ENCODE data around the gene GPR42. TPM values are rescaled to one million over a fixed set of nuclear protein-coding genes. Genes with fewer than 3 reads are reported as not detected.

GPR42 gene
- total and polyA plus RNA-seq, 10 of the 15 experiments (the other 5 are each of a cell fraction or from before 2014, with no cell fraction given) = 0.13 TPM; not detected in 9

DNA sequence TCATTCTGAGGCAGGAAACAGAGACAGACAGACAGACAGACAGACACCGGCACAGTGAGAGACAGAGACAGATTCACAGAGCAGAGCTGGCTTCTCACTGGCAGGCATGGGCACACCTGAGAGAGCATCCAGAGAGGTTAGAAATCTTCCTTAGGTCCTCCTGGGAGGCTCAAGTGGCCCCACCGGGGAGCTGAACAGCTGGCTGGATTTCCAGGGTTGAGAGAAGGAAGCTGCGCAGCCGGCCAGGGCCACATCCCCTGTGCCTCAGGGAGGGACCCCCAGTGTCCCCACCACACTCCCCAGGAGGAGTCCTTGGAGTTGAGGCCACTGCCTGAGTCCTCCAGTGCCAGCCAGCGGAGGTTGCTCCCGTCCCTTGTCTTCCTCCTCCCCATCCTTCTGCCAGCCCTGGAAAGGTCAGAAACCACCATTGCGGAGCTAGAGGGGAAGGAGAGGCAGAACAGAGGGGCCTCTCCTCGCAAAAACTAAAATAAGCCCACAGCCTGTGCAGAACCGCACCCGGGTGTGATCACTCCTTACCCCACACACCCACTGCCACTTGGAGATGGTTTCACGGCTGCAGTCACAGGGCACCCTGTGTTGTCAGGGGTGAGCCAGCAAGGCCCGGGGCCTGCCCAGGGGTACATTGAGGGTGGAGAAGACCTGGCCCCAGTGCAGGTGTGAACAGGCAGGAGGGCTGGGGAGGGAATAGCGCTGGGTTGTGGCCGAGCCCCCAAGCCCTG is 8.4 kb upstream of the GPR42 start:
- no peak overlapping the region for H2AFZ ChIP-seq (ENCODE audit: control insufficient read depth, low read depth, low read length)
- BruUV-seq (replicated peaks) = no TSS peak
- CTCF ChIA-PET = interaction anchor here (1.2 kb wide), 1 partner anchor 148 kb away, joined by 3 read pairs; no protein-coding TSS in a partner anchor
- H3K4me3 ChIP-seq = no peak overlapping the region
- H3K79me2 ChIP-seq (ENCODE audit: control insufficient read depth, insufficient read depth, low read length) = no peaks in the 10 kb centered on the region
- no peaks in the 10 kb centered on the region for H4K20me1 ChIP-seq (ENCODE audit: control insufficient read depth, insufficient read depth)
- SMC1A ChIA-PET (ENCODE audit: uncharacterized antibody, unreplicated experiment) = interaction anchor here (1.1 to 1.7 kb wide), 3 partner anchors 14 to 57 kb away, joined by 3 to 6 read pairs (median 5); no protein-coding TSS in a partner anchor
- no peaks in the 10 kb centered on the region for H3K9me3 ChIP-seq (replicated peaks; ENCODE audit: control insufficient read depth, insufficient read depth, low read length)
- H3K27me3 ChIP-seq (replicated peaks in 1 of 2; ENCODE audit: control insufficient read depth in 2 of 2, insufficient read depth in 2 of 2, low read length in 1 of 2) = 0 out of 4 replicates have a peak, but pooled peaks cover 0 to 2% of the 10 kb centered on the region in 2 experiments
- in situ Hi-C loops (cut with MboI) (no loop called here), intact Hi-C loops (cut with micrococcal nuclease; ENCODE audit: unreplicated experiment) (no loop called here)
- H3K36me3 ChIP-seq (ENCODE audit: control insufficient read depth in 2 of 2, insufficient read depth in 2 of 2, low read length in 1 of 2) = no peaks in the 10 kb centered on the region
- H3K4me2 ChIP-seq (ENCODE audit: control insufficient read depth, insufficient read depth) = no peak overlapping the region
- peaks cover 5% of the 10 kb centered on the region for H3K4me1 ChIP-seq (ENCODE audit: control insufficient read depth, insufficient read depth, low read length)
- RAD21 ChIA-PET (ENCODE audit: unreplicated experiment) = interaction anchor here (0.6 to 2.1 kb wide), 4 partner anchors 9 to 221 kb away, joined by 3 to 7 read pairs (median 4); no protein-coding TSS in a partner anchor
- no peak overlapping the region for H3K27ac ChIP-seq (ENCODE audit: control insufficient read depth, insufficient read depth)
- ATAC-seq (0 out of 3 replicates have a peak, but pooled peaks have one; percentile 14), FAIRE-seq (no peak), DNase-seq (ENCODE audit: low read depth, low spot score) (no peak)
- H3K9ac ChIP-seq (ENCODE audit: control insufficient read depth, insufficient read depth, low read length) = no peak overlapping the region
- POLR2A ChIA-PET = no interaction called here
- 49% methylated on average over 14 of the region's 14 CpGs for WGBS (ENCODE audit: insufficient coverage, insufficient replicate concordance, low lambda C conversion rate, missing lambda C conversion rate)
- TF ChIP-seq SIN3A (IDR thresholded peaks at IDR 0.05; ENCODE audit: low read depth, low read length) = no peak
- TF ChIP-seq SREBF2 (IDR thresholded peaks at IDR 0.05; ENCODE audit: low read length) = no peak
- no peak for TF ChIP-seq MXI1 (IDR thresholded peaks at IDR 0.05; ENCODE audit: low read depth, low read length)
- TF ChIP-seq, protein P1, sequence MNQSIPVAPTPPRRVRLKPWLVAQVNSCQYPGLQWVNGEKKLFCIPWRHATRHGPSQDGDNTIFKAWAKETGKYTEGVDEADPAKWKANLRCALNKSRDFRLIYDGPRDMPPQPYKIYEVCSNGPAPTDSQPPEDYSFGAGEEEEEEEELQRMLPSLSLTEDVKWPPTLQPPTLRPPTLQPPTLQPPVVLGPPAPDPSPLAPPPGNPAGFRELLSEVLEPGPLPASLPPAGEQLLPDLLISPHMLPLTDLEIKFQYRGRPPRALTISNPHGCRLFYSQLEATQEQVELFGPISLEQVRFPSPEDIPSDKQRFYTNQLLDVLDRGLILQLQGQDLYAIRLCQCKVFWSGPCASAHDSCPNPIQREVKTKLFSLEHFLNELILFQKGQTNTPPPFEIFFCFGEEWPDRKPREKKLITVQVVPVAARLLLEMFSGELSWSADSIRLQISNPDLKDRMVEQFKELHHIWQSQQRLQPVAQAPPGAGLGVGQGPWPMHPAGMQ (IDR thresholded peaks at IDR 0.05; ENCODE audit: borderline replicate concordance) = no peak
- TF ChIP-seq, protein P2, sequence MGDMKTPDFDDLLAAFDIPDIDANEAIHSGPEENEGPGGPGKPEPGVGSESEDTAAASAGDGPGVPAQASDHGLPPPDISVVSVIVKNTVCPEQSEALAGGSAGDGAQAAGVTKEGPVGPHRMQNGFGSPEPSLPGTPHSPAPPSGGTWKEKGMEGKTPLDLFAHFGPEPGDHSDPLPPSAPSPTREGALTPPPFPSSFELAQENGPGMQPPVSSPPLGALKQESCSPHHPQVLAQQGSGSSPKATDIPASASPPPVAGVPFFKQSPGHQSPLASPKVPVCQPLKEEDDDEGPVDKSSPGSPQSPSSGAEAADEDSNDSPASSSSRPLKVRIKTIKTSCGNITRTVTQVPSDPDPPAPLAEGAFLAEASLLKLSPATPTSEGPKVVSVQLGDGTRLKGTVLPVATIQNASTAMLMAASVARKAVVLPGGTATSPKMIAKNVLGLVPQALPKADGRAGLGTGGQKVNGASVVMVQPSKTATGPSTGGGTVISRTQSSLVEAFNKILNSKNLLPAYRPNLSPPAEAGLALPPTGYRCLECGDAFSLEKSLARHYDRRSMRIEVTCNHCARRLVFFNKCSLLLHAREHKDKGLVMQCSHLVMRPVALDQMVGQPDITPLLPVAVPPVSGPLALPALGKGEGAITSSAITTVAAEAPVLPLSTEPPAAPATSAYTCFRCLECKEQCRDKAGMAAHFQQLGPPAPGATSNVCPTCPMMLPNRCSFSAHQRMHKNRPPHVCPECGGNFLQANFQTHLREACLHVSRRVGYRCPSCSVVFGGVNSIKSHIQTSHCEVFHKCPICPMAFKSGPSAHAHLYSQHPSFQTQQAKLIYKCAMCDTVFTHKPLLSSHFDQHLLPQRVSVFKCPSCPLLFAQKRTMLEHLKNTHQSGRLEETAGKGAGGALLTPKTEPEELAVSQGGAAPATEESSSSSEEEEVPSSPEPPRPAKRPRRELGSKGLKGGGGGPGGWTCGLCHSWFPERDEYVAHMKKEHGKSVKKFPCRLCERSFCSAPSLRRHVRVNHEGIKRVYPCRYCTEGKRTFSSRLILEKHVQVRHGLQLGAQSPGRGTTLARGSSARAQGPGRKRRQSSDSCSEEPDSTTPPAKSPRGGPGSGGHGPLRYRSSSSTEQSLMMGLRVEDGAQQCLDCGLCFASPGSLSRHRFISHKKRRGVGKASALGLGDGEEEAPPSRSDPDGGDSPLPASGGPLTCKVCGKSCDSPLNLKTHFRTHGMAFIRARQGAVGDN (IDR thresholded peaks at IDR 0.05) = no peak
- no peak for TF ChIP-seq ASH2L (IDR thresholded peaks at IDR 0.05; ENCODE audit: borderline replicate concordance, low read depth)
- TF ChIP-seq POLR2A (IDR thresholded peaks at IDR 0.05; ENCODE audit: low read depth, low read length) = no peak
- no peak for TF ChIP-seq SMC3 (IDR thresholded peaks at IDR 0.05; ENCODE audit: borderline replicate concordance, low read length)
- TF ChIP-seq, protein P3, sequence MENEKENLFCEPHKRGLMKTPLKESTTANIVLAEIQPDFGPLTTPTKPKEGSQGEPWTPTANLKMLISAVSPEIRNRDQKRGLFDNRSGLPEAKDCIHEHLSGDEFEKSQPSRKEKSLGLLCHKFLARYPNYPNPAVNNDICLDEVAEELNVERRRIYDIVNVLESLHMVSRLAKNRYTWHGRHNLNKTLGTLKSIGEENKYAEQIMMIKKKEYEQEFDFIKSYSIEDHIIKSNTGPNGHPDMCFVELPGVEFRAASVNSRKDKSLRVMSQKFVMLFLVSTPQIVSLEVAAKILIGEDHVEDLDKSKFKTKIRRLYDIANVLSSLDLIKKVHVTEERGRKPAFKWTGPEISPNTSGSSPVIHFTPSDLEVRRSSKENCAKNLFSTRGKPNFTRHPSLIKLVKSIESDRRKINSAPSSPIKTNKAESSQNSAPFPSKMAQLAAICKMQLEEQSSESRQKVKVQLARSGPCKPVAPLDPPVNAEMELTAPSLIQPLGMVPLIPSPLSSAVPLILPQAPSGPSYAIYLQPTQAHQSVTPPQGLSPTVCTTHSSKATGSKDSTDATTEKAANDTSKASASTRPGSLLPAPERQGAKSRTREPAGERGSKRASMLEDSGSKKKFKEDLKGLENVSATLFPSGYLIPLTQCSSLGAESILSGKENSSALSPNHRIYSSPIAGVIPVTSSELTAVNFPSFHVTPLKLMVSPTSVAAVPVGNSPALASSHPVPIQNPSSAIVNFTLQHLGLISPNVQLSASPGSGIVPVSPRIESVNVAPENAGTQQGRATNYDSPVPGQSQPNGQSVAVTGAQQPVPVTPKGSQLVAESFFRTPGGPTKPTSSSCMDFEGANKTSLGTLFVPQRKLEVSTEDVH (IDR thresholded peaks at IDR 0.05; ENCODE audit: low read depth, partially characterized antibody) = no peak
- no peak for TF ChIP-seq IKZF2 (IDR thresholded peaks at IDR 0.05)
- TF ChIP-seq ZNF207 (IDR thresholded peaks at IDR 0.05; ENCODE audit: borderline replicate concordance) = no peak
- TF ChIP-seq BACH1 (IDR thresholded peaks at IDR 0.05; ENCODE audit: borderline replicate concordance) = no peak
- TF ChIP-seq WRNIP1 (IDR thresholded peaks at IDR 0.05; ENCODE audit: borderline replicate concordance, low read depth, low read length) = no peak
- TF ChIP-seq, protein P4, sequence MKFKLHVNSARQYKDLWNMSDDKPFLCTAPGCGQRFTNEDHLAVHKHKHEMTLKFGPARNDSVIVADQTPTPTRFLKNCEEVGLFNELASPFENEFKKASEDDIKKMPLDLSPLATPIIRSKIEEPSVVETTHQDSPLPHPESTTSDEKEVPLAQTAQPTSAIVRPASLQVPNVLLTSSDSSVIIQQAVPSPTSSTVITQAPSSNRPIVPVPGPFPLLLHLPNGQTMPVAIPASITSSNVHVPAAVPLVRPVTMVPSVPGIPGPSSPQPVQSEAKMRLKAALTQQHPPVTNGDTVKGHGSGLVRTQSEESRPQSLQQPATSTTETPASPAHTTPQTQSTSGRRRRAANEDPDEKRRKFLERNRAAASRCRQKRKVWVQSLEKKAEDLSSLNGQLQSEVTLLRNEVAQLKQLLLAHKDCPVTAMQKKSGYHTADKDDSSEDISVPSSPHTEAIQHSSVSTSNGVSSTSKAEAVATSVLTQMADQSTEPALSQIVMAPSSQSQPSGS (IDR thresholded peaks at IDR 0.05; ENCODE audit: low read length) = no peak
- TF ChIP-seq RUNX3 (IDR thresholded peaks at IDR 0.05; ENCODE audit: low read length) = no peak

Data from GM12878 (cell line).